Suprapubic skin (tissue), 3 donors: Measurements from ENCODE around the gene CDC6.

Experiments
- CTCF ChIP-seq, 2 donors: fragments of 200-600 bp in 1 of 2; fragments of 450-650 bp in 1 of 2; sonication (generic) in 1 of 2; IDR thresholded peaks; one replicate each; pipeline ENCODE4 v1.5.1; 2016 to 2019; ENCODE audit warnings: antibody characterized with exemption in 2 of 2, mild to moderate bottlenecking in 1 of 2, moderate library complexity in 1 of 2
- POLR2A ChIP-seq, 2 donors: fragments of 450-650 bp; IDR thresholded peaks; one replicate each; pipeline ENCODE4 v1.6.1; 2017; ENCODE audit warnings: antibody characterized with exemption in 2 of 2, mild to moderate bottlenecking in 2 of 2, moderate library complexity in 2 of 2

- no peak for TF ChIP-seq CTCF (IDR thresholded peaks at IDR 0.05)
- TF ChIP-seq POLR2A (IDR thresholded peaks at IDR 0.05), result no peak
Observed at GRCh38 chr17:40341808-40342503, 54.3 kb downstream of the CDC6 start.
